Activated CD4-positive, alpha-beta T cell treated with anti-CD3 and anti-CD28 coated beads, Interleukin-2, amount 50 U/mL, for 24 hours (primary cell): ENCODE results near the gene ZNF280B.
"Not testable (repeated sequence)": the region's sequence is repeated elsewhere in the genome, so short reads cannot be mapped to it uniquely, and the experiment has no call there.

Experiments used
- DNase-seq, 2 donors: peaks; one replicate each; pipeline ENCODE4 v3.0.0-alpha.2; 2020; ENCODE audit warnings: low read depth in 1 of 2, low spot score in 1 of 2

ZNF280B gene

GRCh38 chr22:22534604-22535415 lies 26.3 kb upstream of the ZNF280B start:
- no peak for DNase-seq

GRCh38 chr22:22533863-22534262 lies 25.3 kb upstream of the ZNF280B start:
- no peak for DNase-seq

GRCh38 chr22:22533417-22533816 lies 24.9 kb upstream of the ZNF280B start:
- no peak for DNase-seq

- DNase-seq: not testable (repeated sequence)
These were observed 24.1 kb upstream of the ZNF280B start for GRCh38 chr22:22532547-22533071.

GRCh38 chr22:22531770-22532546 lies 23.4 kb upstream of the ZNF280B start:
- DNase-seq: no peak

GRCh38 chr22:22528780-22529179 lies 20.2 kb upstream of the ZNF280B start:
- DNase-seq: no peak

- DNase-seq: no peak
These were observed 18.8 kb upstream of the ZNF280B start for GRCh38 chr22:22527312-22527711.

- DNase-seq: no peak
These were observed 17.8 kb upstream of the ZNF280B start for GRCh38 chr22:22526125-22526912.

GRCh38 chr22:22523494-22523893 lies 15.0 kb upstream of the ZNF280B start:
- DNase-seq: no peak

- DNase-seq: no peak
These were observed 13.1 kb upstream of the ZNF280B start for GRCh38 chr22:22521631-22522030.

GRCh38 chr22:22520667-22521602 lies 12.4 kb upstream of the ZNF280B start:
- no peak for DNase-seq

GRCh38 chr22:22520020-22520656 lies 11.6 kb upstream of the ZNF280B start, which contains the start of gene ZNF280A:
Gene ZNF280A, minus strand, starts transcription at chr22:22520270. Its CDS starts 4,640 bp downstream, at chr22:22515630.
- no peak for DNase-seq

- no peak for DNase-seq
These were observed 11.0 kb upstream of the ZNF280B start for GRCh38 chr22:22519591-22519990.

- no peak for DNase-seq
These were observed 8.4 kb upstream of the ZNF280B start for GRCh38 chr22:22516992-22517391.

- no peak for DNase-seq
These were observed 7.3 kb upstream of the ZNF280B start for GRCh38 chr22:22515890-22516289.

- not testable (repeated sequence) for DNase-seq
These were observed 5.9 kb upstream of the ZNF280B start for GRCh38 chr22:22514431-22514830.

GRCh38 chr22:22513619-22514018 lies 5.1 kb upstream of the ZNF280B start:
- DNase-seq: no peak

GRCh38 chr22:22512951-22513350 lies 4.4 kb upstream of the ZNF280B start:
- no peak for DNase-seq

- not testable (repeated sequence) for DNase-seq
These were observed 2.3 kb upstream of the ZNF280B start for GRCh38 chr22:22510833-22511232.

GRCh38 chr22:22509912-22510311 lies 1.4 kb upstream of the ZNF280B start:
- not testable (repeated sequence) for DNase-seq
